ENCODE results near the gene GTSE1. TPM values are rescaled to one million over a fixed set of nuclear protein-coding genes. Genes with fewer than 3 reads are reported as not detected.

Gene GTSE1
- polyA plus RNA-seq, 1 donor (not counting 4 experiments of a cell fraction or from before 2014, with no cell fraction given): 4.7 TPM

- H3K79me2 ChIP-seq (ENCODE audit: control insufficient read depth, insufficient read depth, low read length): peaks cover 37% of the 10 kb centered on the region
These were observed 44.0 kb downstream of the GTSE1 start for GRCh38 chr22:46340676-46341075.

GRCh38 chr22:46346680-46347405 lies 50.2 kb downstream of the GTSE1 start:
- H3K9me3 ChIP-seq (ENCODE audit: control insufficient read depth, low read depth, low read length): no peaks in the 10 kb centered on the region
- H3K79me2 ChIP-seq (ENCODE audit: control insufficient read depth, insufficient read depth, low read length): peaks cover 2% of the 10 kb centered on the region
- H3K4me3 ChIP-seq (ENCODE audit: control insufficient read depth in 2 of 3, extremely low read depth in 1 of 3, insufficient read depth in 2 of 3, low read depth in 1 of 3, low read length in 3 of 3): no peak overlapping the region
- no peak overlapping the region for H2AFZ ChIP-seq (ENCODE audit: control insufficient read depth, low read length)
- dilution Hi-C loops (cut with MboI; ENCODE audit: extremely low pct_ligation_motif_present, low sequenced_read_pairs): no loop called here
- no peak overlapping the region for H3K9ac ChIP-seq (ENCODE audit: control insufficient read depth, extremely low read depth, insufficient read depth, low read length)
- H3K9me1 ChIP-seq (ENCODE audit: control insufficient read depth, extremely low read depth, insufficient read depth, low read length): no peaks in the 10 kb centered on the region
- no peak overlapping the region for H3K27ac ChIP-seq (ENCODE audit: control insufficient read depth, insufficient read depth, low read length)
- no peaks in the 10 kb centered on the region for H3K4me1 ChIP-seq (ENCODE audit: control insufficient read depth, extremely low read depth, insufficient read depth, low read length)
- FAIRE-seq (no peak), DNase-seq (ENCODE audit: low read depth, low spot score) (no peak)
- no peaks in the 10 kb centered on the region for H4K20me1 ChIP-seq (ENCODE audit: control insufficient read depth, extremely low read depth, insufficient read depth, low read length)
- TF ChIP-seq EZH2 (IDR thresholded peaks at IDR 0.05; ENCODE audit: low read length) (no peak), CTCF (optimal IDR thresholded peaks at IDR 0.05 in 1 of 3, IDR thresholded peaks at IDR 0.05 in 1 of 3, conservative IDR thresholded peaks at IDR 0.05 in 1 of 3; ENCODE audit: extremely low read depth in 1 of 3, insufficient read depth in 2 of 3, low read length in 3 of 3) (no peak)
- H3K4me2 ChIP-seq (ENCODE audit: control insufficient read depth, extremely low read depth, insufficient read depth, low read depth, low read length): no peak overlapping the region
- no peaks in the 10 kb centered on the region for H3K27me3 ChIP-seq (ENCODE audit: control insufficient read depth, extremely low read depth, insufficient read depth, low read length)
- peaks cover 56 to 72% of the 10 kb centered on the region in 2 experiments for H3K36me3 ChIP-seq (ENCODE audit: control insufficient read depth in 2 of 2, extremely low read depth in 1 of 2, insufficient read depth in 2 of 2, low read length in 2 of 2)

More at GRCh38 chr22:46340676-46341075, 44.0 kb downstream of the GTSE1 start:
- Histone ChIP-seq H3K27me3 (ENCODE audit: control insufficient read depth, extremely low read depth, insufficient read depth, low read length) (no peaks in the 10 kb centered on the region), H3K4me1 (ENCODE audit: control insufficient read depth, extremely low read depth, insufficient read depth, low read length) (peaks cover 8% of the 10 kb centered on the region), H4K20me1 (ENCODE audit: control insufficient read depth, extremely low read depth, insufficient read depth, low read length) (no peaks in the 10 kb centered on the region), H3K9ac (ENCODE audit: control insufficient read depth, extremely low read depth, insufficient read depth, low read length) (no peak overlapping the region), H3K4me3 (ENCODE audit: control insufficient read depth in 2 of 3, extremely low read depth in 1 of 3, insufficient read depth in 2 of 3, low read depth in 1 of 3, low read length in 3 of 3) (no peak overlapping the region), H3K9me1 (ENCODE audit: control insufficient read depth, extremely low read depth, insufficient read depth, low read length) (no peaks in the 10 kb centered on the region), H3K9me3 (ENCODE audit: control insufficient read depth, low read depth, low read length) (no peaks in the 10 kb centered on the region), H2AFZ (ENCODE audit: control insufficient read depth, low read length) (no peak overlapping the region), H3K4me2 (ENCODE audit: control insufficient read depth, extremely low read depth, insufficient read depth, low read depth, low read length) (no peak overlapping the region), H3K27ac (ENCODE audit: control insufficient read depth, insufficient read depth, low read length) (no peak overlapping the region), H3K36me3 (ENCODE audit: control insufficient read depth in 2 of 2, extremely low read depth in 1 of 2, insufficient read depth in 2 of 2, low read length in 2 of 2) (peaks cover 34 to 44% of the 10 kb centered on the region in 2 experiments)
- dilution Hi-C loops (cut with MboI; ENCODE audit: extremely low pct_ligation_motif_present, low sequenced_read_pairs): no loop called here
- FAIRE-seq: no peak
- TF ChIP-seq EZH2 (IDR thresholded peaks at IDR 0.05; ENCODE audit: low read length): no peak
- no peak for TF ChIP-seq CTCF (optimal IDR thresholded peaks at IDR 0.05 in 1 of 3, IDR thresholded peaks at IDR 0.05 in 1 of 3, conservative IDR thresholded peaks at IDR 0.05 in 1 of 3; ENCODE audit: extremely low read depth in 1 of 3, insufficient read depth in 2 of 3, low read length in 3 of 3)
- no peak for DNase-seq (ENCODE audit: low read depth, low spot score)
